Hepatocyte (in vitro differentiated cells): Measurements from ENCODE around the gene MBD3L2B. TPM values are rescaled to one million over a fixed set of nuclear protein-coding genes. Genes with fewer than 3 reads are reported as not detected.

Source experiments
- DNase-seq: peaks from one replicate; pipeline ENCODE4 v3.0.0-alpha.2; 2016; ENCODE audit warnings: low spot score
- H2AFZ ChIP-seq: fragments of 200-600 bp; sonication (generic); 2 replicates; pipeline ENCODE4 v1.6.0; 2016; ENCODE audit warnings: antibody characterized with exemption, mild to moderate bottlenecking
- H3K27ac ChIP-seq: fragments of 200-600 bp; sonication (generic); 2 replicates; pipeline ENCODE4 v1.5.1; 2016; ENCODE audit warnings: mild to moderate bottlenecking
- H3K27me3 ChIP-seq: fragments of 200-600 bp; sonication (generic); 2 replicates; pipeline ENCODE4 v1.6.1; 2016
- H3K36me3 ChIP-seq: fragments of 200-600 bp; sonication (generic); replicated peaks from 2 replicates; pipeline ENCODE4 v1.5.1; 2016; ENCODE audit warnings: low read depth; ENCODE audit not compliant: insufficient read depth
- H3K4me1 ChIP-seq: fragments of 200-600 bp; sonication (generic); 2 replicates; pipeline ENCODE4 v1.5.1; 2016; ENCODE audit warnings: mild to moderate bottlenecking, moderate library complexity; ENCODE audit not compliant: insufficient read depth
- H3K4me2 ChIP-seq: fragments of 200-600 bp; sonication (generic); 2 replicates; pipeline ENCODE4 v1.6.0; 2016
- H3K4me3 ChIP-seq: fragments of 200-600 bp; sonication (generic); 2 replicates; pipeline ENCODE4 v1.5.1; 2016; ENCODE audit warnings: mild to moderate bottlenecking
- H3K79me2 ChIP-seq: fragments of 200-600 bp; sonication (generic); 2 replicates; pipeline ENCODE4 v1.6.0; 2017; ENCODE audit warnings: mild to moderate bottlenecking
- H3K9me2 ChIP-seq: fragments of 200-600 bp; sonication (generic); replicated peaks from 2 replicates; pipeline ENCODE4 v1.6.0; 2017; ENCODE audit warnings: mild to moderate bottlenecking; ENCODE audit not compliant: insufficient read depth
- H3K9me3 ChIP-seq: fragments of 200-600 bp; sonication (generic); 2 replicates; pipeline ENCODE4 v1.5.1; 2016; ENCODE audit warnings: low read depth, mild to moderate bottlenecking
- H4K20me1 ChIP-seq: fragments of 200-600 bp; sonication (generic); 2 replicates; pipeline ENCODE4 v1.6.0; 2016; ENCODE audit warnings: mild to moderate bottlenecking; ENCODE audit not compliant: insufficient read depth, poor library complexity, severe bottlenecking
- CTCF ChIP-seq: fragments of 200-600 bp; sonication (generic); IDR thresholded peaks from 2 replicates; pipeline ENCODE4 v1.5.1; 2016; ENCODE audit warnings: antibody characterized with exemption, mild to moderate bottlenecking; ENCODE audit not compliant: poor library complexity
- EZH2 ChIP-seq: fragments of 200-600 bp; sonication (generic); IDR thresholded peaks from 2 replicates; pipeline ENCODE4 v1.6.1; 2016; ENCODE audit warnings: antibody characterized with exemption, mild to moderate bottlenecking, borderline replicate concordance
- EZH2phosphoT487 ChIP-seq: fragments of 200-600 bp; sonication (generic); IDR thresholded peaks from one replicate; pipeline ENCODE4 v1.6.1; 2018; ENCODE audit warnings: antibody characterized with exemption, mild to moderate bottlenecking, low read depth, moderate library complexity; ENCODE audit not compliant: unreplicated experiment, severe bottlenecking
- WGBS: methylation state at CpG from one replicate; pipeline ENCODE4 v1.1.6; 2016; ENCODE audit warnings: low lambda C conversion rate; ENCODE audit errors: missing lambda C conversion rate; 5-methylcytosine and 5-hydroxymethylcytosine counted together
- polyA plus RNA-seq: library from polyadenylated mRNA; unstranded; fragments of >200 nt; fragmentation: Nextera tagmentation; extraction: Ambion mirVana; gene quantifications from 2 replicates; pipeline ENCODE4 v1.2.1, GENCODE V29; 2016
- total RNA-seq: library from RNA; depleted of rRNA; stranded (reverse); fragments of >200 nt; gene quantifications from 2 replicates; pipeline ENCODE4 v1.2.3, GENCODE V29; 2014

Gene MBD3L2B
- total and polyA plus RNA-seq, 2 experiments from 2014 or later = not detected

GRCh38 chr19:6970443-6970842 lies 50.8 kb downstream of the MBD3L2B start:
- Histone ChIP-seq H3K4me3 (no peak overlapping the region), H2AFZ (no peak overlapping the region), H3K79me2 (no peaks in the 10 kb centered on the region), H3K9me3 (no peaks in the 10 kb centered on the region), H3K9me2 (no peaks in the 10 kb centered on the region), H3K4me2 (no peak overlapping the region), H3K27me3 (no peaks in the 10 kb centered on the region), H3K4me1 (no peaks in the 10 kb centered on the region), H3K36me3 (no peaks in the 10 kb centered on the region), H4K20me1 (no peaks in the 10 kb centered on the region), H3K27ac (no peak overlapping the region)
- no peak for DNase-seq
- TF ChIP-seq EZH2phosphoT487 (no peak), CTCF (no peak), EZH2 (no peak)
- WGBS = 86% methylated on average over 5 of the region's 5 CpGs

- Histone ChIP-seq H3K27ac (no peak overlapping the region), H3K36me3 (no peaks in the 10 kb centered on the region), H3K4me3 (no peak overlapping the region), H3K79me2 (no peaks in the 10 kb centered on the region), H3K27me3 (no peaks in the 10 kb centered on the region), H4K20me1 (no peaks in the 10 kb centered on the region), H3K9me3 (no peaks in the 10 kb centered on the region), H2AFZ (no peak overlapping the region), H3K4me2 (no peak overlapping the region), H3K4me1 (no peaks in the 10 kb centered on the region), H3K9me2 (no peaks in the 10 kb centered on the region)
- no peak for DNase-seq
- WGBS = 57% methylated on average over 2 of the region's 2 CpGs
- TF ChIP-seq EZH2phosphoT487 (no peak), EZH2 (no peak), CTCF (no peak)
These were observed 51.2 kb downstream of the MBD3L2B start for GRCh38 chr19:6970021-6970420.

- no peaks in the 10 kb centered on the region for H4K20me1 ChIP-seq
- H3K9me3 ChIP-seq = no peaks in the 10 kb centered on the region
- 48% methylated on average over 2 of the region's 2 CpGs for WGBS
- H3K27ac ChIP-seq = no peak overlapping the region
- H3K4me1 ChIP-seq = no peaks in the 10 kb centered on the region
- no peaks in the 10 kb centered on the region for H3K27me3 ChIP-seq
- H3K36me3 ChIP-seq = no peaks in the 10 kb centered on the region
- TF ChIP-seq EZH2phosphoT487 = no peak
- no peak for TF ChIP-seq EZH2
- TF ChIP-seq CTCF = no peak
- no peak overlapping the region for H3K4me2 ChIP-seq
- no peak for DNase-seq
- no peaks in the 10 kb centered on the region for H3K9me2 ChIP-seq
- H3K4me3 ChIP-seq = no peak overlapping the region
- H2AFZ ChIP-seq = no peak overlapping the region
- no peaks in the 10 kb centered on the region for H3K79me2 ChIP-seq
These were observed 51.7 kb downstream of the MBD3L2B start for GRCh38 chr19:6969490-6969889.

Other genes starting within 250 kb of the MBD3L2B start
- gene VAV1, start 248.7 kb downstream of the MBD3L2B start, total RNA-seq = 0.23 and 0.32 TPM in 2 replicates
- not detected in 2 replicates for gene VAV1, start 248.7 kb downstream of the MBD3L2B start, polyA plus RNA-seq
- gene ADGRE1, start 133.9 kb downstream of the MBD3L2B start, total RNA-seq = not detected in 2 replicates
- gene ADGRE1, start 133.9 kb downstream of the MBD3L2B start, polyA plus RNA-seq = not detected in 2 replicates
- gene MBD3L5, start 9.1 kb upstream of the MBD3L2B start, total RNA-seq = not detected in 2 replicates
- gene MBD3L5, start 9.1 kb upstream of the MBD3L2B start, polyA plus RNA-seq = not detected in 2 replicates
- not detected in 2 replicates for gene MBD3L4, start 18.7 kb upstream of the MBD3L2B start, total RNA-seq
- gene MBD3L4, start 18.7 kb upstream of the MBD3L2B start, polyA plus RNA-seq = not detected in 2 replicates
- gene MBD3L2, start 27.9 kb upstream of the MBD3L2B start, total RNA-seq = not detected in 2 replicates
- not detected in 2 replicates for gene MBD3L2, start 27.9 kb upstream of the MBD3L2B start, polyA plus RNA-seq
- not detected in 2 replicates for gene MBD3L3, start 37.2 kb upstream of the MBD3L2B start, total RNA-seq
- gene MBD3L3, start 37.2 kb upstream of the MBD3L2B start, polyA plus RNA-seq = not detected in 2 replicates
- gene ZNF557, start 48.3 kb upstream of the MBD3L2B start, total RNA-seq = 8.3 and 9.5 TPM in 2 replicates
- 3.4 and 3.5 TPM in 2 replicates for gene ZNF557, start 48.3 kb upstream of the MBD3L2B start, polyA plus RNA-seq